SJCRH30 (cell line): ENCODE measurements around the gene ASTN1. TPM values are rescaled to one million over a fixed set of nuclear protein-coding genes. Genes with fewer than 3 reads are reported as not detected.

Source experiments
- DNase-seq, 2 experiments: peaks; one replicate each; pipeline ENCODE4 v3.0.0-alpha.2; 2015 to 2020
- H3K27ac ChIP-seq: fragments of 250-450 bp; sonication (Bioruptor Pico); 2 replicates; pipeline ENCODE4 v1.5.1; 2020; ENCODE audit warnings: mild to moderate bottlenecking, moderate library complexity
- H3K27me3 ChIP-seq: fragments of 250-450 bp; sonication (Bioruptor Pico); 2 replicates; pipeline ENCODE4 v1.5.1; 2020; ENCODE audit warnings: mild to moderate bottlenecking, moderate library complexity
- H3K36me3 ChIP-seq: fragments of 250-450 bp; sonication (Bioruptor Pico); 2 replicates; pipeline ENCODE4 v1.5.1; 2020; ENCODE audit warnings: mild to moderate bottlenecking, moderate library complexity
- H3K4me1 ChIP-seq: fragments of 250-450 bp; sonication (Bioruptor Pico); 2 replicates; pipeline ENCODE4 v1.5.1; 2020; ENCODE audit warnings: mild to moderate bottlenecking, moderate library complexity
- H3K4me3 ChIP-seq: fragments of 250-450 bp; sonication (Bioruptor Pico); 2 replicates; pipeline ENCODE4 v1.5.1; 2020; ENCODE audit warnings: mild to moderate bottlenecking, moderate library complexity
- H3K9me3 ChIP-seq: fragments of 250-450 bp; sonication (Bioruptor Pico); replicated peaks from 2 replicates; pipeline ENCODE4 v1.5.1; 2020; ENCODE audit warnings: mild to moderate bottlenecking, moderate library complexity
- total RNA-seq: library from RNA; depleted of rRNA; stranded (reverse); fragments of >200 nt; shearing (Covaris generic); gene quantifications from 2 replicates; pipeline ENCODE4 v1.2.3, GENCODE V29; 2014

The ASTN1 gene
- total RNA-seq, 1 experiment from 2014 or later = not detected

DNA sequence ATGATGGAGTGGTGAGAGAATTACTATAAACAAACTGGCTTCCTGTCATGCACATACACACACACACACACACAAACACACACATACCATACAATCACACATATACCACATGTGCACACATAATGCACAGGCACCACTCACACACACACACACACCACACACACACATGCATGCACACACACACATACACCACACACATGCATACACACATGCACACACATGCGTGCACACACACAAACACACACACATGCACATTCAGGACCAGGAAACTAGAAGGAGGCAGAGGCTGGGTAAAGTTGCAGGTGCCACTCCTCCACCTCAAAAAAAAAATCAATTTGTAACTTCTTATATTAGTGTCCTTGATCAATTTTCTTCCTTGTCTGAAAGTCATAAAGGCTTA is 153.0 kb downstream of the ASTN1 start:
- no peaks in the 10 kb centered on the region; the same call in 1 of the 2 replicates for H3K27me3 ChIP-seq
- H3K27ac ChIP-seq = no peak overlapping the region
- no peaks in the 10 kb centered on the region for H3K9me3 ChIP-seq
- no peaks in the 10 kb centered on the region for H3K4me1 ChIP-seq
- no peak for DNase-seq
- H3K4me3 ChIP-seq = no peak overlapping the region
- no peaks in the 10 kb centered on the region for H3K36me3 ChIP-seq

GRCh38 chr1:177010211-177010825 is 154.2 kb downstream of the ASTN1 start:
- Histone ChIP-seq H3K27me3 (no peaks in the 10 kb centered on the region), H3K4me3 (no peak overlapping the region), H3K27ac (no peak overlapping the region), H3K4me1 (no peaks in the 10 kb centered on the region), H3K9me3 (no peaks in the 10 kb centered on the region), H3K36me3 (no peaks in the 10 kb centered on the region)
- DNase-seq = no peak

DNA sequence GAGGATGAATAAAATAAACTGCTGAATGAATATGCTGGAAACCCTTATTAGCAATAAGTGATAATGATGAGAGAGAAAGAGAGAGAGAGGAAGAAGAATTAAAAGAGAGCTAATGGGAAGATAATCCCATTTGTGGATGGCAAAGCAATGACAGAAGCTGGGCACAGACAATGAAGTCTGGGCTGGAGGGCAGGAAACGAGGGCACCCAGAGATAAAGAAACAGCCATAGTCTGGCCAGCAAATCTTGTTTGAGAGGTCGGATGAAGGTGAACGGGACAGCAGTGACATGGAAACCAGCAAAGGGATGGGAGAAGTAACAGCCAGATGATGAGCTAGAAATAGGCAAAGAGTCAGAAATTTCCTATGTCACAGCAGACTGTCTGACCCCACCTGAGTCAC is 155.9 kb downstream of the ASTN1 start:
- no peak overlapping the region for H3K4me3 ChIP-seq
- H3K36me3 ChIP-seq = no peaks in the 10 kb centered on the region
- H3K27ac ChIP-seq = no peak overlapping the region
- H3K9me3 ChIP-seq = no peaks in the 10 kb centered on the region
- no peaks in the 10 kb centered on the region for H3K4me1 ChIP-seq
- H3K27me3 ChIP-seq = no peaks in the 10 kb centered on the region
- no peak for DNase-seq

GRCh38 chr1:177007437-177008161 is 156.9 kb downstream of the ASTN1 start:
- H3K9me3 ChIP-seq = no peaks in the 10 kb centered on the region
- H3K27ac ChIP-seq = no peak overlapping the region
- H3K27me3 ChIP-seq = no peaks in the 10 kb centered on the region

GRCh38 chr1:177002891-177003290 is 161.6 kb downstream of the ASTN1 start:
- Histone ChIP-seq H3K36me3 (no peaks in the 10 kb centered on the region), H3K4me3 (no peak overlapping the region), H3K9me3 (no peaks in the 10 kb centered on the region), H3K27ac (no peak overlapping the region), H3K27me3 (no peaks in the 10 kb centered on the region), H3K4me1 (no peaks in the 10 kb centered on the region)
- DNase-seq = no peak

More at GRCh38 chr1:177007437-177008161, 156.9 kb downstream of the ASTN1 start:
- Histone ChIP-seq H3K4me3 (no peak overlapping the region), H3K36me3 (no peaks in the 10 kb centered on the region), H3K4me1 (no peaks in the 10 kb centered on the region)
- no peak for DNase-seq

DNA sequence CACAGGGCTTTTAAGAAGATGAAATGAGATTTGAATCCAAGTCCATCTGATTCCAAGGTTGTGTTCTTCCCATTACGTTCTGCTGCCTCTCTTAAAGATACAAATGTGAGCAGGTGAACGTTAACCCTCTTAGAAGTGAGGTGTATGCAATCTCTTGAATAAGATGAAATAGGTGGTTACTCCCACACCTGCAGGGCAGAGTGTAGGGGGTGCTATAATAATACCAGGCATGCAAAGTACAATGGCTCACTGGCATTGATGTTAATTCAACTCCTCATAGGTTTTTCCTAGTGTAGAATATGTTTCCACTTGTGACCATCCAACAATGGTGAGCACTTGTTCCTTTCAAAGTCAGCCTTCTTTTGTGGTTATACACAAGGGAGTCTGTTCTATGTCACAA is 163.0 kb downstream of the ASTN1 start:
- no peak for DNase-seq
- no peak overlapping the region for H3K27ac ChIP-seq

GRCh38 chr1:176998183-176998795 is 166.2 kb downstream of the ASTN1 start:
- Histone ChIP-seq H3K36me3 (no peaks in the 10 kb centered on the region), H3K27ac (no peak overlapping the region), H3K27me3 (no peaks in the 10 kb centered on the region), H3K9me3 (no peaks in the 10 kb centered on the region), H3K4me1 (no peaks in the 10 kb centered on the region), H3K4me3 (no peak overlapping the region)
- DNase-seq = no peak

More for the DNA sequence above, 163.0 kb downstream of the ASTN1 start:
- H3K27me3 ChIP-seq = no peaks in the 10 kb centered on the region
- H3K36me3 ChIP-seq = no peaks in the 10 kb centered on the region
- H3K4me3 ChIP-seq = no peak overlapping the region
- H3K4me1 ChIP-seq = no peaks in the 10 kb centered on the region
- no peaks in the 10 kb centered on the region for H3K9me3 ChIP-seq

- no peaks in the 10 kb centered on the region for H3K36me3 ChIP-seq
- no peak overlapping the region for H3K27ac ChIP-seq
- H3K4me3 ChIP-seq = no peak overlapping the region
- no peaks in the 10 kb centered on the region for H3K9me3 ChIP-seq
- H3K4me1 ChIP-seq = no peaks in the 10 kb centered on the region
- no peaks in the 10 kb centered on the region for H3K27me3 ChIP-seq
- DNase-seq = no peak
These were observed 167.9 kb downstream of the ASTN1 start for GRCh38 chr1:176996456-176997090.

GRCh38 chr1:176994931-176995596 is 169.4 kb downstream of the ASTN1 start:
- no peak for DNase-seq
- Histone ChIP-seq H3K36me3 (no peaks in the 10 kb centered on the region), H3K4me3 (no peak overlapping the region), H3K27me3 (no peaks in the 10 kb centered on the region), H3K9me3 (no peaks in the 10 kb centered on the region), H3K4me1 (no peaks in the 10 kb centered on the region), H3K27ac (no peak overlapping the region)

DNA sequence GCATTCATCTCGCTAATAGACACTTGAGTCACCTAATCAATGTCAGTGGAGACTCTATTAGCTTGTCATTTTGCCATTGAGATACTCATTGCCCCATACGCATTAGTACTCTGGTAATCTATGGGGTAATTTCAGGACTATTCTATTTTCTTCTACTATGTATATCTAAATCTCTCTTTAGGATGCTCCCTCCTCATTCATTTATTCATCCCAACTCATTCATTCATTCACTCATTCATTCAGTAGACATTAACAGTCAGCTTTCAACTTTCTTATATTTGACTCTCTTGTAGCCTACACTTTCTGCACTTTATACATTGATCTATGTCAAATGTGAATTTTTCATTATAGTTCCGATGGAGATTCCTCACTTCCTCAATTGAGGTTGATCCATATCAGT is 170.9 kb downstream of the ASTN1 start:
- no peak overlapping the region for H3K4me3 ChIP-seq
- no peak overlapping the region for H3K27ac ChIP-seq
- DNase-seq = no peak
- H3K36me3 ChIP-seq = no peaks in the 10 kb centered on the region
- no peaks in the 10 kb centered on the region for H3K27me3 ChIP-seq
- no peaks in the 10 kb centered on the region for H3K9me3 ChIP-seq
- no peaks in the 10 kb centered on the region for H3K4me1 ChIP-seq

DNA sequence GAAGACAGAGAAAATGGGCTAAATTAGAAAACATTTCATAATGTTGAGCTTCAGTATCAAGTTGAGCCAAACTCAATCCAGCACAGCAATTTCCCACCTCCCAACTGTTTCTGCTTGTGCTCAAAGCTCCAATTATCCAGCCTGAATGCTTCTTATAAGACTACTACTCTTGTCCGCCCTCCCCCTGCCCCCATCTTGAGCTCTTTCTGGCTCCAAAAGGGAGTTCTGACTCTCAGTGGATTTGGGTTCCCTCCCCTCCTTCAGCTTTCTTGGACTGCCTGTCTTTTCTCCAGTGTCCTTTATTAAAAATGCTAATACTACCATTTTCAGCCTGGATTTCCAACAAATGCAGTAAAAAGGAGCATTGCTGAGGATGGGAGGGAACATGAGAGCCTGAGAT is 174.8 kb downstream of the ASTN1 start:
- DNase-seq = no peak
- Histone ChIP-seq H3K27ac (no peak overlapping the region), H3K4me1 (no peaks in the 10 kb centered on the region), H3K4me3 (no peak overlapping the region), H3K9me3 (no peaks in the 10 kb centered on the region), H3K36me3 (no peaks in the 10 kb centered on the region), H3K27me3 (no peaks in the 10 kb centered on the region)

- DNase-seq = no peak
- no peaks in the 10 kb centered on the region for H3K27me3 ChIP-seq
- no peak overlapping the region for H3K4me3 ChIP-seq
- H3K4me1 ChIP-seq = no peaks in the 10 kb centered on the region
- H3K27ac ChIP-seq = no peak overlapping the region
- H3K36me3 ChIP-seq = no peaks in the 10 kb centered on the region
- H3K9me3 ChIP-seq = no peaks in the 10 kb centered on the region
These were observed 175.5 kb downstream of the ASTN1 start for GRCh38 chr1:176989023-176989422.

DNA sequence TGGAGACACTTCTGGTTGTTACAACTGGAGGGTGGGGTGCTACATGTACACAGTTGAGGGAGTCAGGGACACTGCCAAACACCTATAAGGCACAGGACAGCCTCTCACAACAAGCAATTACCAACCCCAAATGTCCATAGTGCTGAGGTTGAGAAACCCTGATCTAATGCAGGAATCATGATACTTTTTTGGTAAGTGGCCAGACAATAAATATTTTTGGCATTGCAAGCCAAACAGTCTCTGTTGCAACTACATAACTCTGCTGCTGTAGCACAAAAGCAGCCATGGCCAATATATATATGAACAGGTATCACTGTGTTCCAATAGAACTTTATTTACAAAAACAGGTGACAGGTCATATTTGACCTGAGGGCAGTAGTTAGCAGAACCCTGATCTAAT is 177.5 kb downstream of the ASTN1 start:
- Histone ChIP-seq H3K4me1 (no peaks in the 10 kb centered on the region), H3K27ac (no peak overlapping the region), H3K27me3 (no peaks in the 10 kb centered on the region), H3K9me3 (no peaks in the 10 kb centered on the region), H3K36me3 (no peaks in the 10 kb centered on the region), H3K4me3 (no peak overlapping the region)
- DNase-seq = no peak

DNA sequence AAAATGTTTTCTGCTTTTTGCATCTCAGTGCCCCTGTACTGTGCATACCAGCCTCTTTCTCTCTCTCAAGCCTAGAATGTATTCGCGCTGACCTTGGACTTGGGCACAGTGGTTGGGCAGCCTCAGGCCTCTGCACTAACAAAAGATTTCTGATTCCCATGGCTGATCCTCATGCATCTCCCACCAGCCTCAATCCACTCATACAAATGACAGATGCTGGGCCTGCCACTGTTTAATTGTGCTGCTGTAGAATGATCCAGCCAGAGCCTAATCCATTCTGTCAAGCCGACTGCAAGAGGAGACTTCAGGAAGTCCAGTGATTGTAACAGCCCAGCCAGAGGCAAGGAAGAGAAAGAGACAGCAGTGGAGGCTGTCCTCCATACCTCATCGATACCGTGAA is 180.8 kb downstream of the ASTN1 start:
- Histone ChIP-seq H3K27me3 (no peaks in the 10 kb centered on the region), H3K4me1 (no peaks in the 10 kb centered on the region), H3K9me3 (no peaks in the 10 kb centered on the region), H3K4me3 (no peak overlapping the region), H3K36me3 (no peaks in the 10 kb centered on the region), H3K27ac (no peak overlapping the region)
- DNase-seq = no peak

- no peak overlapping the region for H3K27ac ChIP-seq
- no peak overlapping the region for H3K4me3 ChIP-seq
- no peak for DNase-seq
- H3K27me3 ChIP-seq = no peaks in the 10 kb centered on the region
- H3K9me3 ChIP-seq = no peaks in the 10 kb centered on the region
- no peaks in the 10 kb centered on the region for H3K4me1 ChIP-seq
- H3K36me3 ChIP-seq = no peaks in the 10 kb centered on the region
These were observed 187.7 kb downstream of the ASTN1 start for GRCh38 chr1:176976771-176977170.
